Activated CD4-positive, alpha-beta memory T cell treated with anti-CD3 and anti-CD28 coated beads, Interleukin-2, amount 10 ng/mL, durations not matched to agents 7 days and 5 days (primary cell): ENCODE results near the gene ITIH2. TPM values are rescaled to one million over a fixed set of nuclear protein-coding genes. Genes with fewer than 3 reads are reported as not detected.
"Not testable (repeated sequence)": the region's sequence is repeated elsewhere in the genome, so short reads cannot be mapped to it uniquely, and the experiment has no call there.

Experiments
- CTCF ChIA-PET: fragments of 350-600 bp; sonication (Branson Sonifier 250); formaldehyde crosslinking; loops from one replicate; lab custom pipeline; 2021; ENCODE audit warnings: antibody characterized with exemption, inconsistent platforms; lab: Charles Lee
- POLR2A ChIA-PET: fragments of 350-600 bp; sonication (Branson Sonifier 250); formaldehyde crosslinking; loops from one replicate; lab custom pipeline; 2021; ENCODE audit warnings: antibody characterized with exemption; lab: Charles Lee
- DNase-seq: peaks from one replicate; pipeline ENCODE4 v3.0.0-alpha.2; 2020
- H3K27ac Mint-ChIP-seq: one replicate; pipeline ENCODE4 v1.8.0; 2021; ENCODE audit warnings: mild to moderate bottlenecking, mixed read lengths
- H3K27me3 Mint-ChIP-seq: one replicate; pipeline ENCODE4 v1.8.0; 2021; ENCODE audit warnings: mixed read lengths
- H3K36me3 Mint-ChIP-seq: one replicate; pipeline ENCODE4 v1.8.0; 2021; ENCODE audit warnings: low read depth, mixed read lengths
- H3K4me1 Mint-ChIP-seq: one replicate; pipeline ENCODE4 v1.8.0; 2021; ENCODE audit warnings: mixed read lengths
- H3K4me3 Mint-ChIP-seq: one replicate; pipeline ENCODE4 v1.8.0; 2021; ENCODE audit warnings: mild to moderate bottlenecking, mixed read lengths
- H3K9me3 Mint-ChIP-seq: one replicate; pipeline ENCODE4 v1.8.0; 2021; ENCODE audit warnings: mixed read lengths
- total RNA-seq, 2 experiments: library from RNA; stranded (reverse); gene quantifications; one replicate each; pipeline ENCODE4 v1.2.3, GENCODE V29; 2021

ITIH2 gene
- total RNA-seq, 2 experiments from 2014 or later, result not detected

- H3K27ac Mint-ChIP-seq, result no peak overlapping the region
- H3K9me3 Mint-ChIP-seq, result no peaks in the 10 kb centered on the region
- CTCF ChIA-PET, result interaction anchor here (1.4 kb wide), 1 partner anchor 177 kb away, joined by 3 read pairs; no protein-coding TSS in a partner anchor
Measured at GRCh38 chr10:7702288-7702812, 766 bp upstream of the ITIH2 start.

GRCh38 chr10:7704071-7705016 is 1.2 kb downstream of the ITIH2 start:
- no peaks in the 10 kb centered on the region for H3K36me3 Mint-ChIP-seq
- ChIA-PET CTCF (no interaction called here), POLR2A (no interaction called here)
- DNase-seq, result no peak
- peaks cover 29% of the 10 kb centered on the region for H3K27me3 Mint-ChIP-seq
- H3K4me3 Mint-ChIP-seq, result no peak overlapping the region
- no peaks in the 10 kb centered on the region for H3K4me1 Mint-ChIP-seq
- H3K9me3 Mint-ChIP-seq, result no peaks in the 10 kb centered on the region
- H3K27ac Mint-ChIP-seq, result no peak overlapping the region

More at GRCh38 chr10:7702288-7702812, 766 bp upstream of the ITIH2 start:
- H3K27me3 Mint-ChIP-seq, result peaks cover 23% of the 10 kb centered on the region
- H3K4me3 Mint-ChIP-seq, result no peak overlapping the region
- POLR2A ChIA-PET, result no interaction called here
- no peaks in the 10 kb centered on the region for H3K36me3 Mint-ChIP-seq
- no peak for DNase-seq
- no peaks in the 10 kb centered on the region for H3K4me1 Mint-ChIP-seq

DNA sequence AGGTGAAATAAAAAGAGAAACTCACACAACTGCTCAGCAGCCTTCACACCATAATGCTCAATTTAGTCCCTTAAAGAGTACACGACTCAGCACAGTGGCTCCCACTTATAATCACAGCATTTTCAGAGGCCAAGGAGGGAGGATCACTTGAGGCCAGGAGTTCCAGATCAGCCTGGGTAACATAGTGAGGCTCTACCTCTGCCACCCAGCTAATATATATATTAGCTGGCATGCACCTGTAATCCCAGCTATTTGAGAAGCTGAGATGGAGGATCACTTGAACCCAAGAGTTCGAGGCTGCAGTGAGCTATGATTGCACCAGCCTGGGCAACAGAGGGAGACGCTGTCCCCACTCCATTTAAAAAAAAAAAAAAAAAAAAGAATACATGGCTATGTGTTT is 2.2 kb downstream of the ITIH2 start:
- no peaks in the 10 kb centered on the region for H3K4me1 Mint-ChIP-seq
- no peak overlapping the region for H3K27ac Mint-ChIP-seq
- DNase-seq, result no peak
- POLR2A ChIA-PET, result no interaction called here
- peaks cover 29% of the 10 kb centered on the region for H3K27me3 Mint-ChIP-seq
- no peak overlapping the region for H3K4me3 Mint-ChIP-seq
- no peaks in the 10 kb centered on the region for H3K36me3 Mint-ChIP-seq
- H3K9me3 Mint-ChIP-seq, result no peaks in the 10 kb centered on the region
- CTCF ChIA-PET, result interaction anchor here (1.2 kb wide), 1 partner anchor 18 kb away, joined by 3 read pairs; no protein-coding TSS in a partner anchor

DNA sequence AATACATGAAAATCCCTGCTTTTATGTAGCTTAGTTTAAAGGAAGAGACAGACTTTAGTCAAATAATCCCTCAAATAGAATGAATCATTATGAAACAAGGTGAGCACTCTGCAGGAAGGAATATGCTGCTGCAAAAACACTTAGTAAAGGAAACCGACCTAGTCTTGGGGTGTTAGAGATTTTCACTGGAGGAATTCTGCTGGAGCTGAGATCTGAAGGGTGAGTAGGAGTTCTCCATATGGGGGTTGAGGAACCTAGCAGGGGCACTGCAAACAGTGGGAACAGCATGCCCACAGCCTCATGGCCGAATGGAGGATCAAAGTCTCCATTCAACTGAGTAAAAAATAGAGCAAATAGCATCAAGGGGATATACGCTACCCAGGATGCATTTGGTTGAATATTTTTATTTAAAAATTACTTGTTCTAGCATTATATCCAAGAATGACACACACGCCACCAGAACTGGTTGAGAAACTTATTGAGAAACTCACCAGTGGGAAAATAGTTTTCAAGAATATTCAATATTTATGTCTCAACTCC is 3.5 kb downstream of the ITIH2 start:
- POLR2A ChIA-PET, result no interaction called here
- DNase-seq, result no peak
- H3K36me3 Mint-ChIP-seq, result no peaks in the 10 kb centered on the region
- no peaks in the 10 kb centered on the region for H3K4me1 Mint-ChIP-seq
- no peak overlapping the region for H3K4me3 Mint-ChIP-seq
- H3K27me3 Mint-ChIP-seq, result peaks cover 29% of the 10 kb centered on the region
- no peaks in the 10 kb centered on the region for H3K9me3 Mint-ChIP-seq
- CTCF ChIA-PET, result no interaction called here
- no peak overlapping the region for H3K27ac Mint-ChIP-seq

DNA sequence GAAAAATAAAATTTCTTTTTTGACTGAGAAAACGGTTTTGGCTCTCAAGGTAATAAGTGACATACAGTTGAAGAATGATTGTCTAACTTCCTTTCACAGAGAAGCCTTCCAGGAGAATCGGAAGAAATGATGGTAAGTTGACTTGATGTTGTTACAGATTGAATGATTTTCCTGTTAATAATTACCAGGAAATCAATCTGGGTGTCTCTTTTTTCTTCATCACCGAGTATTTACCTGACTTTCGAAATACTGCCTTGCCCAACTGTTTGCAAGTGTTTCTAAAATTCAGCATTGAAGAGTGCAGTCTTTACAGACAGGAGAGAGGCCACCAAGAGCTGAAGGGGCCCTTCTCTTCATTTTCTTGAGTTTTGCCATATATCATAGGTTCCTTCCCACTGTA is 4.0 kb downstream of the ITIH2 start:
- Mint-ChIP-seq H3K4me3 (no peak overlapping the region), H3K27ac (no peak overlapping the region), H3K36me3 (no peaks in the 10 kb centered on the region), H3K4me1 (no peaks in the 10 kb centered on the region), H3K27me3 (peaks cover 29% of the 10 kb centered on the region), H3K9me3 (no peaks in the 10 kb centered on the region)
- POLR2A ChIA-PET, result no interaction called here
- no peak for DNase-seq
- CTCF ChIA-PET, result interaction anchor here (0.5 kb wide), 1 partner anchor 34 kb away, joined by 3 read pairs; no protein-coding TSS in a partner anchor

DNA sequence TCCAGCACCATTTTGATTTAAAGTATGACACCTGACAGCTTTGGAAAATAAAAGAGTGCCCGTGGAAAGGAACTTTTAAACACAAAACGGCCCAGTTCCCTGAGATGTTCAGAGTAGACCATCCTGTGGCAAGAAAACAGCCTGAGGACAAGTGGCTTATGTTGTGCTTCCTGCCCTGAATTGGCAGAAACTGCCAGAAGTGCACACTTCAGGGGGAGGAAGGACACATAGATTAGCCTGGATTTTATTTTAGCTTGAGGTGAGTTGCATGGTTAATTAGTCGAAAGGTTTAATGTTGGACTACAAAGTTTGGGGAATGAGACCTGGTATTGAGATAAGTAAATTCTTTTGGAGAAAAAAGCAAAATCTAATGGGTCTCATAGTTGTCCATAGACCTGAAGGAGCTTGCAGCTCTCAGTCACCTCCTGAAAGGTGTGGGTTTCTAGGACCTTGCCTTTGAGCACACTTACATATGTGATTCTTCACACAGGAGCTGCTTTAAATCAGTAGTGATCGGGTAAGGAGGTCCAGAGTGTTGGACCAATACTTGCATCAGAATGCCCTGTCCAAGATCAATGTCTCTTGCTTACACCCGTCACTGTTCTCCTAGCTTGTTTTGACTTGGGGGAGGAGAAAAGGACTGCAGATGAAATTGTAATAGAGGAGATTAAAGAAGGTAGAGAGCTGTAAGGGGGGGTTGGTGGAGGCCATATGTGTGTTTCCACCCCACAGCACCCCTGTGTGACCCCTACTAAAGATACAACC is 4.9 kb downstream of the ITIH2 start:
- CTCF ChIA-PET, result interaction anchor here (1.2 kb wide), 1 partner anchor 22 kb away, joined by 4 read pairs; no protein-coding TSS in a partner anchor
- Mint-ChIP-seq H3K27me3 (peaks cover 30% of the 10 kb centered on the region), H3K4me1 (no peaks in the 10 kb centered on the region), H3K27ac (no peak overlapping the region), H3K36me3 (no peaks in the 10 kb centered on the region), H3K4me3 (no peak overlapping the region), H3K9me3 (no peaks in the 10 kb centered on the region)
- DNase-seq, result no peak
- POLR2A ChIA-PET, result no interaction called here

- DNase-seq, result no peak
- CTCF ChIA-PET, result no interaction called here
- Mint-ChIP-seq H3K4me1 (no peaks in the 10 kb centered on the region), H3K27me3 (peaks cover 25% of the 10 kb centered on the region), H3K27ac (no peak overlapping the region), H3K4me3 (no peak overlapping the region), H3K9me3 (no peaks in the 10 kb centered on the region), H3K36me3 (no peaks in the 10 kb centered on the region)
- POLR2A ChIA-PET, result interaction anchor here (0.8 kb wide), 1 partner anchor 79 kb away, joined by 4 read pairs; the partner anchor contains the start of genes ATP5F1C and KIN
Measured at GRCh38 chr10:7708832-7709231, 5.7 kb downstream of the ITIH2 start.

DNA sequence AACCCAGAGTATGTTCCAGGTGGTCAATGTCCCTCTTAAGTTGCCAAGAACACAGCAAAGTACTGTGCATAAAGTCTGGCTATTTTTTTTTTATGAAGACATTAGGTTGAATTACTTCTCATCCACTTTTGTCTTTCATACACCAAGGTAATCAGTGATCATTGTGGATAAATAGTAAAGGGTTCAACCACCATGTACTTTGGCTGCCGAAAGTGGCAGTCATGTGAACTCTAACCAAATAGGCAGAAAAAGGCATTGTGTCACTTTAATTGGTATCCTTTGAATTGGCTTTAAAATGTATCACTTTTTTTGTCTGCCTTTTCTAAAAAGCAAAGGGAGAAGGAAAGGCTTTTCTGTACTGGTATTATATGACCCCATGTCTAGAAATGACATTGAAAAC is 7.3 kb downstream of the ITIH2 start:
- no peak for DNase-seq
- H3K27me3 Mint-ChIP-seq, result peaks cover 19% of the 10 kb centered on the region
- ChIA-PET CTCF (no interaction called here), POLR2A (no interaction called here)
- no peak overlapping the region for H3K27ac Mint-ChIP-seq
- H3K9me3 Mint-ChIP-seq, result no peaks in the 10 kb centered on the region
- H3K36me3 Mint-ChIP-seq, result no peaks in the 10 kb centered on the region
- no peak overlapping the region for H3K4me3 Mint-ChIP-seq
- no peaks in the 10 kb centered on the region for H3K4me1 Mint-ChIP-seq

- H3K27ac Mint-ChIP-seq, CTCF ChIA-PET, DNase-seq, H3K4me3 Mint-ChIP-seq, H3K36me3 Mint-ChIP-seq, H3K4me1 Mint-ChIP-seq, H3K9me3 Mint-ChIP-seq, POLR2A ChIA-PET: not testable (repeated sequence)
- H3K27me3 Mint-ChIP-seq, result peaks cover 16% of the 10 kb centered on the region
Measured at GRCh38 chr10:7711075-7711474, 8.0 kb downstream of the ITIH2 start.

GRCh38 chr10:7715515-7715914 is 12.4 kb downstream of the ITIH2 start:
- H3K4me3 Mint-ChIP-seq, result no peak overlapping the region
- H3K4me1 Mint-ChIP-seq, result no peaks in the 10 kb centered on the region
- CTCF ChIA-PET, result no interaction called here

DNA sequence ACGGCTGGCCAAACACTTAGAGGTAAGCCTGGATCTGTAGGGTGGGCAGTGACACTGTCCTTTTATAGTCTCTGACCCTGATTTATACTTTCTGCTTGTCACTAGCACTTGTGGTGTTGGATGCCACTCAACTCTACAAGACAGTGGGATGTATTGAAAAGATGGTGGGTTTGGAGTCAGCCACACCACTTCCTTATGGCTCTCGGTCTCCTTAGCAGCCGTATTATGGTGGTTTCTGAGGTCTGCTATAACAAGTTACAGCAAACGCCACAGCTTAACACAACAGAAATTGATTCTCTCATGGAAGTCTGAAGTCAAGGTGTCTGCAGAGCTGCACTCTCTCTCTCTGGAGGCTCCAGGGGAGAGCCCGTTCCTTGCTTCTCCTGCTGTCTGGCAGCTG is 14.7 kb downstream of the ITIH2 start:
- ChIA-PET CTCF (no interaction called here), POLR2A (no interaction called here)
- no peaks in the 10 kb centered on the region for H3K4me1 Mint-ChIP-seq
- no peak overlapping the region for H3K27ac Mint-ChIP-seq
- H3K27me3 Mint-ChIP-seq, result peaks cover 3% of the 10 kb centered on the region
- no peaks in the 10 kb centered on the region for H3K36me3 Mint-ChIP-seq
- DNase-seq, result no peak
- H3K4me3 Mint-ChIP-seq, result no peak overlapping the region
- no peaks in the 10 kb centered on the region for H3K9me3 Mint-ChIP-seq

More at GRCh38 chr10:7715515-7715914, 12.4 kb downstream of the ITIH2 start:
- Mint-ChIP-seq H3K27ac (no peak overlapping the region), H3K9me3 (no peaks in the 10 kb centered on the region), H3K27me3 (peaks cover 6% of the 10 kb centered on the region), H3K36me3 (no peaks in the 10 kb centered on the region)
- no peak for DNase-seq
- POLR2A ChIA-PET, result no interaction called here

DNA sequence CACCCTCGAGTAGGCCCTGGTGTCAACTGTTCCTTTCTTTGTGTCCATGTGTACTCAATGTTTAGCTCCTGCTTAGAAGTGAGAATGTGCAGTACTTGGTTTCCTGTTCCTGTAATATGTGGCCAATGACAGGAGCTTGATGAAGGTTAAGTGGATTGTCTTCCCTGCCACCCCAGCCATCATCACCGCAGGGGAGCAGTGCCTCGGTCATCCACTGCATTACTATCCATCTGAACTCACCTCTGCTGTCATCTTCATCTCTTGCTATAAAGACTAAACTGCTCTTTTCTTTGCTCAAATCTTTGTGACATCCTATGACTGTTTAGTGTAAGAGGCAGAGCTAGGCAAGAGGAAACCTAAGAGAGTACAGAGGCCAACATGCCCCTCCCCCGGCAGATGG is 15.6 kb downstream of the ITIH2 start:
- H3K4me3 Mint-ChIP-seq, result no peak overlapping the region
- CTCF ChIA-PET, result interaction anchor here (0.9 kb wide), 1 partner anchor 1490 kb away, joined by 3 read pairs; no protein-coding TSS in a partner anchor
- POLR2A ChIA-PET, result no interaction called here
- no peaks in the 10 kb centered on the region for H3K36me3 Mint-ChIP-seq
- no peaks in the 10 kb centered on the region for H3K4me1 Mint-ChIP-seq
- DNase-seq, result no peak
- H3K27ac Mint-ChIP-seq, result no peak overlapping the region
- no peaks in the 10 kb centered on the region for H3K9me3 Mint-ChIP-seq
- peaks cover 4% of the 10 kb centered on the region for H3K27me3 Mint-ChIP-seq

- CTCF ChIA-PET, result no interaction called here
- Mint-ChIP-seq H3K9me3 (no peaks in the 10 kb centered on the region), H3K4me1 (no peaks in the 10 kb centered on the region), H3K36me3 (no peaks in the 10 kb centered on the region), H3K27ac (no peak overlapping the region), H3K27me3 (peaks cover 5% of the 10 kb centered on the region), H3K4me3 (no peak overlapping the region)
- POLR2A ChIA-PET, result no interaction called here
- no peak for DNase-seq
Measured at GRCh38 chr10:7720478-7720877, 17.4 kb downstream of the ITIH2 start.
